ENCODE results near the gene KCNH5. TPM values are rescaled to one million over a fixed set of nuclear protein-coding genes. Genes with fewer than 3 reads are reported as not detected.

The KCNH5 gene
- total and polyA plus RNA-seq, 2 of the 13 experiments (the other 11 are each of a cell fraction or from before 2014, with no cell fraction given) = not detected

DNA sequence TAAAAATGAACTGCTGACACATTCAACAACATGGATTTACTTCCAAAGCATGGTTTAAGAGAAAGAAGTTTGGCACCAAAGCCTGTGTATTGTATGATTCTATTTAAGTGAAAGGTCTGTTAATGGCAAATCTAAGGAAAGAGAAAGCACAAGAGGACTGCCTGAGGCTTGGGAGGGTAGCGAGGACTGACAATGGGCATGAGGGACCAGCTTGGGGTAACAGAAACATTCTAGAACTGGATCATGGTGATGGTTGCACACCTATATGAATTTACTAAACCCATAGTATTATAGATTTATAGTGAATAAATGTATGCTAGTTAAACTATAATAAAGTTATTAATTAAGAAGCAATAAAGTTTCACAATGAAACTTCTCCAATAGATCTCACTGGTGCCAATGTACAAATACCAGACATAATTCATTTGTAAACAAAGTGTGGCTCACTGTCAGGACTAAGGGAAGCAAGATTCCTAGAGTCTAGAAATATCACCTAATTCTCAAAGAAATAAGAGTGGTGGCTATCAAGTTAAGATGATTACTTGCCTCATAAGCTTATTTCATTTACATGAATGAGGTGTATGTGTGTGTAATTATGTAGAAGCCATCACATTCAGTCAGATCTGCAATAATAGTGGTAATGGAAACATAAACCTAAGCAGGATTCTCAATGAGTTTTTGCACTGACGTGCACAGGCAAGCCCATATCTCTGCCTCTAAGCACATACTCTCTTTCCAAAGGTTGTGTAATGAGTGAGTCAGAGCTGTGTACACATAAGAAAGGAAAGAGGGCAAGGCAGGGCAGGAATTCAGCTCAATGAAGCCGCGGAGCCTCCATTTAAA, 353.4 kb downstream of the KCNH5 start (continued):
- TF ChIP-seq, protein P1, sequence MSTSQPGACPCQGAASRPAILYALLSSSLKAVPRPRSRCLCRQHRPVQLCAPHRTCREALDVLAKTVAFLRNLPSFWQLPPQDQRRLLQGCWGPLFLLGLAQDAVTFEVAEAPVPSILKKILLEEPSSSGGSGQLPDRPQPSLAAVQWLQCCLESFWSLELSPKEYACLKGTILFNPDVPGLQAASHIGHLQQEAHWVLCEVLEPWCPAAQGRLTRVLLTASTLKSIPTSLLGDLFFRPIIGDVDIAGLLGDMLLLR (CRISPR knock-in tag; IDR thresholded peaks at IDR 0.05) = no peak
- TF ChIP-seq, protein P2, sequence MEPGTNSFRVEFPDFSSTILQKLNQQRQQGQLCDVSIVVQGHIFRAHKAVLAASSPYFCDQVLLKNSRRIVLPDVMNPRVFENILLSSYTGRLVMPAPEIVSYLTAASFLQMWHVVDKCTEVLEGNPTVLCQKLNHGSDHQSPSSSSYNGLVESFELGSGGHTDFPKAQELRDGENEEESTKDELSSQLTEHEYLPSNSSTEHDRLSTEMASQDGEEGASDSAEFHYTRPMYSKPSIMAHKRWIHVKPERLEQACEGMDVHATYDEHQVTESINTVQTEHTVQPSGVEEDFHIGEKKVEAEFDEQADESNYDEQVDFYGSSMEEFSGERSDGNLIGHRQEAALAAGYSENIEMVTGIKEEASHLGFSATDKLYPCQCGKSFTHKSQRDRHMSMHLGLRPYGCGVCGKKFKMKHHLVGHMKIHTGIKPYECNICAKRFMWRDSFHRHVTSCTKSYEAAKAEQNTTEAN (CRISPR knock-in tag; conservative IDR thresholded peaks at IDR 0.05) = peak; percentile 83
- no peak for TF ChIP-seq PAWR (CRISPR knock-in tag; IDR thresholded peaks at IDR 0.05; ENCODE audit: borderline replicate concordance)
- no peak for TF ChIP-seq FOXP1 (IDR thresholded peaks at IDR 0.05)
- peak; percentile 52; the same call in 1 of the 2 replicates for TF ChIP-seq FOXP1 (CRISPR knock-in tag; IDR thresholded peaks at IDR 0.05)
- no peak for TF ChIP-seq SUZ12 (IDR thresholded peaks at IDR 0.05; ENCODE audit: low read depth, low read length)
- no peak for TF ChIP-seq ZNF496 (CRISPR knock-in tag; IDR thresholded peaks at IDR 0.05; ENCODE audit: insufficient replicate concordance)
- TF ChIP-seq ZSCAN21 (CRISPR knock-in tag; IDR thresholded peaks at IDR 0.05; ENCODE audit: borderline replicate concordance) = no peak
- TF ChIP-seq EZH2 (conservative IDR thresholded peaks at IDR 0.05; ENCODE audit: low read depth, low read length) = no peak
- TF ChIP-seq NBN (conservative IDR thresholded peaks at IDR 0.05) = no peak
- 0 out of 2 replicates have a peak, but pooled peaks have one; percentile 8 for TF ChIP-seq KDM5A (IDR thresholded peaks at IDR 0.05; ENCODE audit: borderline replicate concordance, low read length)
- no peak for TF ChIP-seq ZNF724P (CRISPR knock-in tag; IDR thresholded peaks at IDR 0.05; ENCODE audit: borderline replicate concordance)
- TF ChIP-seq NR2F6 (IDR thresholded peaks at IDR 0.05) = peak; percentile 80
- peak; percentile 83 for TF ChIP-seq NR2F6 (CRISPR knock-in tag; IDR thresholded peaks at IDR 0.05)
- TF ChIP-seq ZNF136 (CRISPR knock-in tag; IDR thresholded peaks at IDR 0.05; ENCODE audit: low read depth) = no peak
- TF ChIP-seq RXRA (CRISPR knock-in tag; IDR thresholded peaks at IDR 0.05) = peak; percentile 59; the same call in 1 of the 2 replicates
- TF ChIP-seq GABPB1 (CRISPR knock-in tag; IDR thresholded peaks at IDR 0.05) = peak; percentile 22; the same call in 1 of the 2 replicates
- TF ChIP-seq ZNF501 (CRISPR knock-in tag; IDR thresholded peaks at IDR 0.05) = no peak
- 0 out of 2 replicates have a peak, but pooled peaks have one; percentile 53 for TF ChIP-seq ARNTL (CRISPR knock-in tag; IDR thresholded peaks at IDR 0.05)
- TF ChIP-seq ZNF34 (CRISPR knock-in tag; IDR thresholded peaks at IDR 0.05; ENCODE audit: borderline replicate concordance) = no peak
- no peak for TF ChIP-seq REXO4 (CRISPR knock-in tag; IDR thresholded peaks at IDR 0.05; ENCODE audit: borderline replicate concordance)
- TF ChIP-seq, protein P3, sequence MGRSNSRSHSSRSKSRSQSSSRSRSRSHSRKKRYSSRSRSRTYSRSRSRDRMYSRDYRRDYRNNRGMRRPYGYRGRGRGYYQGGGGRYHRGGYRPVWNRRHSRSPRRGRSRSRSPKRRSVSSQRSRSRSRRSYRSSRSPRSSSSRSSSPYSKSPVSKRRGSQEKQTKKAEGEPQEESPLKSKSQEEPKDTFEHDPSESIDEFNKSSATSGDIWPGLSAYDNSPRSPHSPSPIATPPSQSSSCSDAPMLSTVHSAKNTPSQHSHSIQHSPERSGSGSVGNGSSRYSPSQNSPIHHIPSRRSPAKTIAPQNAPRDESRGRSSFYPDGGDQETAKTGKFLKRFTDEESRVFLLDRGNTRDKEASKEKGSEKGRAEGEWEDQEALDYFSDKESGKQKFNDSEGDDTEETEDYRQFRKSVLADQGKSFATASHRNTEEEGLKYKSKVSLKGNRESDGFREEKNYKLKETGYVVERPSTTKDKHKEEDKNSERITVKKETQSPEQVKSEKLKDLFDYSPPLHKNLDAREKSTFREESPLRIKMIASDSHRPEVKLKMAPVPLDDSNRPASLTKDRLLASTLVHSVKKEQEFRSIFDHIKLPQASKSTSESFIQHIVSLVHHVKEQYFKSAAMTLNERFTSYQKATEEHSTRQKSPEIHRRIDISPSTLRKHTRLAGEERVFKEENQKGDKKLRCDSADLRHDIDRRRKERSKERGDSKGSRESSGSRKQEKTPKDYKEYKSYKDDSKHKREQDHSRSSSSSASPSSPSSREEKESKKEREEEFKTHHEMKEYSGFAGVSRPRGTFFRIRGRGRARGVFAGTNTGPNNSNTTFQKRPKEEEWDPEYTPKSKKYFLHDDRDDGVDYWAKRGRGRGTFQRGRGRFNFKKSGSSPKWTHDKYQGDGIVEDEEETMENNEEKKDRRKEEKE (IDR thresholded peaks at IDR 0.05) = no peak
- no peak for TF ChIP-seq CHD2 (IDR thresholded peaks at IDR 0.05; ENCODE audit: low read depth, low read length)
- TF ChIP-seq ZNF510 (CRISPR knock-in tag; IDR thresholded peaks at IDR 0.05; ENCODE audit: low read depth) = 0 out of 2 replicates have a peak, but pooled peaks have one; percentile 56
- TF ChIP-seq KMT2A (CRISPR knock-in tag; IDR thresholded peaks at IDR 0.05) = no peak
- no peak for TF ChIP-seq ZNF335 (CRISPR knock-in tag; IDR thresholded peaks at IDR 0.05)
- no peak for TF ChIP-seq ZFP90 (CRISPR knock-in tag; IDR thresholded peaks at IDR 0.05; ENCODE audit: borderline replicate concordance)
- no peak for TF ChIP-seq HDAC6 (IDR thresholded peaks at IDR 0.05; ENCODE audit: low read depth, low read length)
- no peak for TF ChIP-seq HIVEP1 (CRISPR knock-in tag; IDR thresholded peaks at IDR 0.05)
